A673 (cell line): ENCODE measurements around the gene CCDC97. TPM values are rescaled to one million over a fixed set of nuclear protein-coding genes. Genes with fewer than 3 reads are reported as not detected.

Experiments used
- BruUV-seq: library from RNA; stranded (reverse); fragments of 400-500 nt; replicated peaks from 2 replicates; lab custom pipeline; 2021; lab: Mats Ljungman, UMichigan
- CTCF ChIA-PET: fragments of 300-600 bp; sonication (Branson Sonifier 250); formaldehyde crosslinking; loops from one replicate; lab custom pipeline; 2022; ENCODE audit warnings: antibody characterized with exemption; lab: Charles Lee
- POLR2A ChIA-PET: fragments of 300-600 bp; sonication (Branson Sonifier 250); formaldehyde crosslinking; loops from one replicate; lab custom pipeline; 2022; ENCODE audit warnings: antibody characterized with exemption; ENCODE audit not compliant: low non-redundant PET; lab: Charles Lee
- DNase-seq: peaks from one replicate; pipeline ENCODE4 v3.0.0-alpha.2; 2015; ENCODE audit warnings: low spot score
- H3K27ac ChIP-seq: fragments of 200-600 bp; sonication (generic); 2 replicates; pipeline ENCODE4 v1.5.1; 2016; ENCODE audit warnings: mixed run types, low read depth, mild to moderate bottlenecking, mixed read lengths, antibody characterized with exemption, low read length; ENCODE audit not compliant: poor library complexity, severe bottlenecking
- H3K27me3 ChIP-seq: fragments of 200-600 bp; sonication (generic); replicated peaks from 2 replicates; pipeline ENCODE4 v1.6.1; 2017; ENCODE audit warnings: mixed run types, low read depth, mild to moderate bottlenecking, mixed read lengths, antibody characterized with exemption, low read length; ENCODE audit not compliant: insufficient read depth, poor library complexity
- H3K36me3 ChIP-seq: fragments of 200-600 bp; sonication (generic); 2 replicates; pipeline ENCODE4 v1.6.1; 2016; ENCODE audit warnings: mixed run types, mild to moderate bottlenecking, mixed read lengths, antibody characterized with exemption, low read length; ENCODE audit not compliant: insufficient read depth, poor library complexity, severe bottlenecking
- H3K4me1 ChIP-seq: fragments of 200-600 bp; sonication (generic); 2 replicates; pipeline ENCODE4 v1.6.1; 2017; ENCODE audit warnings: mixed run types, mild to moderate bottlenecking, mixed read lengths, antibody characterized with exemption, low read length; ENCODE audit not compliant: insufficient read depth, poor library complexity, severe bottlenecking
- H3K4me3 ChIP-seq: fragments of 200-600 bp; sonication (generic); 2 replicates; pipeline ENCODE4 v1.5.1; 2016; ENCODE audit warnings: low read depth, mixed run types, mild to moderate bottlenecking, mixed read lengths, low read length; ENCODE audit not compliant: poor library complexity, severe bottlenecking
- H3K9me3 ChIP-seq: fragments of 200-600 bp; sonication (generic); 2 replicates; pipeline ENCODE4 v1.6.1; 2016; ENCODE audit warnings: mixed run types, low read depth, mild to moderate bottlenecking, mixed read lengths, antibody characterized with exemption, low read length; ENCODE audit not compliant: poor library complexity, severe bottlenecking
- CTCF ChIP-seq: fragments of 300-800, 200-600 bp; sonication (generic); conservative IDR thresholded peaks from 2 replicates; pipeline ENCODE4 v1.5.1; 2017; ENCODE audit warnings: low read depth, mild to moderate bottlenecking, antibody characterized with exemption, low read length, moderate library complexity, mixed read lengths
- EZH2 ChIP-seq: fragments of 200-600 bp; sonication (generic); IDR thresholded peaks from 2 replicates; pipeline ENCODE4 v1.6.1; 2017; ENCODE audit warnings: borderline replicate concordance, low read depth, mild to moderate bottlenecking, mixed read lengths, antibody characterized with exemption, low read length; ENCODE audit not compliant: poor library complexity, severe bottlenecking
- intact Hi-C: fragments of 100-400 bp; cut with micrococcal nuclease; formaldehyde crosslinking; loops from one replicate; pipeline ENCODE4 v1.10.0; 2022; ENCODE audit not compliant: unreplicated experiment
- total RNA-seq: library from RNA; stranded (reverse); gene quantifications from 2 replicates; pipeline ENCODE4 v1.2.3, GENCODE V29; 2021

CCDC97 gene
- total RNA-seq, 1 experiment from 2014 or later: 40.8 TPM

DNA sequence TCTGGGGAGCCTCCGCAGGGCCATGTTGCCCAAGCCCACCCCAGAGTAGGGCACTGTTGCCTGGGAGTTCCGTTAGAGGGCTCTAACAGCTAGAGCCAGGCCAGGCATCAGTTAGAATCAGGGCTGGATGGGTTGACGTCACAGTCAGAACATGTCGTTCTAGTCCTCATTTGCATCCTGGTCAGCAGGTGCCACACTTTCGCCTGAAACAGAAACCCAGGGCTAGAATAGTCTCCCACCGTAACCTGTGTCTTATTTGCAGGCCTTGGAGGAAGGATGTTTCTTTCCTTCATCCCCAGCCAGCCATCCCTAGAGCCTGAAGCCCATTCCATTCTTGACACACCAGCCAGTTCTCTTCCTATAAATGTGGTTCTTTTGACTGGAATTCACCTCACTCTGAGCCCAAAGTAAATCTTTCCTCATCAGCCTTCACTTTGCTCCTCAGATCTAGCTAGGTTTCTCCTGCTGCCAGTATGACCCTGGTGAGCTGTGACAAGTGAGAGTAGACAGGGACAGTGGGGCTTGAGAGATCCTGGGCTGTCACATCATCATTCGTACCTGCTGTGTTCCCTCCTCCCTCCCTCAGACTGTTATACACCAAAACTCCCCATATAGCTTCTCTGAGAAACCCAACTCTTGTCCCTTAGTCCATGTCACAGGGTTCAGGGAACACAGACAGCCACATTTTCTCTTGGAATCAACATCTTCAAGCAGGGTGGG, 12.2 kb upstream of the CCDC97 start:
- BruUV-seq: no TSS peak
- peaks cover 100% of the 10 kb centered on the region for H3K36me3 ChIP-seq
- no peak for TF ChIP-seq EZH2
- no peak for TF ChIP-seq CTCF

DNA sequence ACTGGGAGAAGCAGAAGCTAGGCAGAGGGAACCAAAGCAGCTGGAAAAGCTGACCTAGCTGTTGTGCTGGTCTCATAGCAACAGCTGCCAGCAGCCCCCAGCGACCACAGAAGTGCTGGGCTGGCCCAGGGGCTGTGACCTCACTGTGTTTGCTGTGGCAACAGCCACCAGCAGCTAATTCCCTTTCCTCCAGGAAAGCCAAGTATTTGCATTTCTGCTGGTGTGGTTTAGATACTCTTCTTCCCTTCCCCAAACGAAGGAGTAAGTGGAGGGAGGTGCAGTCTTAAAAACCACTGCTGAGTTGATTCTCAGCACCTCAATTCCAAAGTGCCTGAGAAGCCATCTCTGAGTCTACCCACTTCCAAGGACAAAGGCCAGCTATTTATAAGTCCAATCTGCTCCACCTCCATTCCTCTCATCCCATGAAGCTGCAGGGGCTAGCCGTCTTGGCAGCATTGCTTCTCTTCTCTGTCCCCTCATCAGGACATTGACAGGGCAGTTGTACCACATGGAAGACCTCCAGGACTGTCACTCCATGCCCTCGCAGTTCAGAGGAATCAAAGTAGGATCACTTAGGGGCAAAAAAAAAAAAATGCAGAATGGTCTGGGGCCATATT, 11.5 kb upstream of the CCDC97 start:
- CTCF ChIA-PET: no interaction called here
- intact Hi-C loops: no loop called here
- no peak overlapping the region for H3K27ac ChIP-seq

More for the DNA sequence above, 12.2 kb upstream of the CCDC97 start:
- no peaks in the 10 kb centered on the region for H3K4me1 ChIP-seq
- no peak overlapping the region for H3K4me3 ChIP-seq
- DNase-seq: no peak
- no peak overlapping the region for H3K27ac ChIP-seq
- no peaks in the 10 kb centered on the region for H3K9me3 ChIP-seq
- POLR2A ChIA-PET: interaction anchor here (0.6 kb wide), 1 partner anchor 450 kb away, joined by 28 read pairs; no protein-coding TSS in a partner anchor
- intact Hi-C loops: no loop called here
- CTCF ChIA-PET: no interaction called here
- no peaks in the 10 kb centered on the region for H3K27me3 ChIP-seq

More for the DNA sequence above, 11.5 kb upstream of the CCDC97 start:
- no peak for TF ChIP-seq CTCF
- no peak for TF ChIP-seq EZH2
- Histone ChIP-seq H3K27me3 (no peaks in the 10 kb centered on the region), H3K9me3 (no peaks in the 10 kb centered on the region), H3K4me3 (no peak overlapping the region), H3K4me1 (no peaks in the 10 kb centered on the region), H3K36me3 (peaks cover 99% of the 10 kb centered on the region)
- no peak for DNase-seq
- POLR2A ChIA-PET: no interaction called here
- no TSS peak for BruUV-seq
